Esophagus squamous epithelium (tissue), 5 donors: Measurements from ENCODE around the gene OSBPL8. TPM values are rescaled to one million over a fixed set of nuclear protein-coding genes. Genes with fewer than 3 reads are reported as not detected.

Source experiments
- DNase-seq: peaks from one replicate; lab custom pipeline; 2025; lab: John Stamatoyannopoulos, UW
- H3K27ac ChIP-seq, 4 donors: fragments of 200-600 bp; sonication (generic); one replicate each; pipeline ENCODE4 v1.5.1; 2016 to 2019; ENCODE audit warnings: mild to moderate bottlenecking in 1 of 4
- H3K27me3 ChIP-seq, 4 donors: fragments of 200-600 bp; sonication (generic); 1 replicate in 3 of 4; 2 replicates in 1 of 4; pipeline versions ENCODE4 v1.5.1 to v1.6.0; 2017 to 2021; ENCODE audit warnings: antibody characterized with exemption in 1 of 4
- H3K36me3 ChIP-seq, 3 donors: fragments of 200-600 bp; sonication (generic); one replicate each; pipeline ENCODE4 v1.5.1; 2016 to 2019
- H3K4me1 ChIP-seq, 3 donors: fragments of 200-600 bp; sonication (generic); one replicate each; pipeline ENCODE4 v1.5.1; 2017 to 2019
- H3K4me3 ChIP-seq, 4 donors: fragments of 200-600 bp; sonication (generic); 1 replicate in 3 of 4; 2 replicates in 1 of 4; pipeline ENCODE4 v1.5.1; 2016 to 2019; ENCODE audit warnings: mild to moderate bottlenecking in 2 of 4, moderate library complexity in 1 of 4
- H3K9me3 ChIP-seq, 3 donors: fragments of 200-600 bp; sonication (generic); one replicate each; pipeline ENCODE4 v1.5.1; 2016 to 2019
- CTCF ChIP-seq, 6 experiments: fragments of 450-650 bp in 4 of 6; fragments of 200-600 bp in 2 of 6; sonication (generic) in 2 of 6; IDR thresholded peaks; one replicate each; pipeline ENCODE4 v1.5.1; 2016 to 2019; ENCODE audit warnings: antibody characterized with exemption in 6 of 6, mild to moderate bottlenecking in 4 of 6, moderate library complexity in 4 of 6
- POLR2A ChIP-seq, 4 donors: fragments of 450-650 bp; IDR thresholded peaks; one replicate each; pipeline ENCODE4 v1.6.1; 2017; ENCODE audit warnings: antibody characterized with exemption in 4 of 4, mild to moderate bottlenecking in 4 of 4, moderate library complexity in 3 of 4
- WGBS, 2 donors: methylation state at CpG; one replicate each; pipeline ENCODE4 v1.1.5; 2018; 5-methylcytosine and 5-hydroxymethylcytosine counted together
- intact Hi-C: fragments of 100-400 bp; cut with DNase I; formaldehyde crosslinking; loops from one replicate; pipeline ENCODE4 v1.15.0; 2022
- total RNA-seq, 4 donors: library from RNA; depleted of rRNA; stranded (reverse); fragments of >200 nt; gene quantifications; one replicate each; pipeline ENCODE4 v1.1.0, GENCODE V29; 2016
- donor health status: DM: yes; HTN: yes; CAD: no.

OSBPL8 gene
- total RNA-seq, 4 donors from 2014 or later = 30.3 to 60.8 (median 43.0) TPM

GRCh38 chr12:76445462-76445861 is 114.1 kb downstream of the OSBPL8 start:
- no peaks in the 10 kb centered on the region for H3K9me3 ChIP-seq
- peaks cover 0 to 14% (median 0%) of the 10 kb centered on the region in 3 donors for H3K36me3 ChIP-seq
- no peak overlapping the region for H3K4me3 ChIP-seq
- DNase-seq = no peak
- intact Hi-C loops = no loop called here
- H3K27ac ChIP-seq = no peak overlapping the region
- H3K4me1 ChIP-seq = peaks cover 0 to 8% (median 4%) of the 10 kb centered on the region in 3 donors
- TF ChIP-seq CTCF (IDR thresholded peaks at IDR 0.05) (no peak), POLR2A (IDR thresholded peaks at IDR 0.05) (no peak)
- 84 to 89% methylated on average over 1 of the region's 1 CpG for WGBS, 2 donors
- no peaks in the 10 kb centered on the region for H3K27me3 ChIP-seq

- Histone ChIP-seq H3K4me1 (peaks cover 0 to 4% (median 4%) of the 10 kb centered on the region in 3 donors), H3K4me3 (no peak overlapping the region), H3K27me3 (no peaks in the 10 kb centered on the region), H3K27ac (no peak overlapping the region), H3K9me3 (no peaks in the 10 kb centered on the region), H3K36me3 (peaks cover 0 to 9% (median 0%) of the 10 kb centered on the region in 3 donors)
- 75 to 81% methylated on average over 1 of the region's 1 CpG for WGBS, 2 donors
- TF ChIP-seq CTCF (IDR thresholded peaks at IDR 0.05) (no peak), POLR2A (IDR thresholded peaks at IDR 0.05) (no peak)
- intact Hi-C loops = no loop called here
- no peak for DNase-seq
Observed at GRCh38 chr12:76444408-76444984, 115.1 kb downstream of the OSBPL8 start.

DNA sequence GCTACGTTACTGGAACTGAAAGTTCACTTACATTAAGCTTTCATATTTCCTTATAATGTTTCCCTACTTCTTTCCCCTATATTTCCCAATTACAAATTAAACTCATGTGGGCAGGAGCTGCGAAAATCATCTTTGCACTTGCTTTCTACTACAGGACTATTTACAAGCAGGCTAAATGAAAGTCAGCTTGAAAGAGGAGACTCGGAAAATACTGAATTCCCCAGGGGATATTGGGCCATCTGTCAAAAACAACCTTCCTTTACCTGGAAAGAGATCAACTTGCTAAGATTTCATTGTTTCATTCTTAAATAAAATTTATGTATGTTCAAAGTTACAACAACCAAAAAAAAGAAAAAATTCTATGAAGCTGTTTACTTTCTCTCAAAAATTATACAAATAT is 118.6 kb downstream of the OSBPL8 start:
- Histone ChIP-seq H3K27me3 (no peaks in the 10 kb centered on the region), H3K36me3 (no peaks in the 10 kb centered on the region), H3K27ac (no peak overlapping the region), H3K4me1 (no peaks in the 10 kb centered on the region), H3K4me3 (no peak overlapping the region), H3K9me3 (no peaks in the 10 kb centered on the region)
- no peak for DNase-seq
- WGBS, 2 donors = 77 to 87% methylated on average over 3 of the region's 3 CpGs
- intact Hi-C loops = no loop called here
- TF ChIP-seq CTCF (IDR thresholded peaks at IDR 0.05) (no peak), POLR2A (IDR thresholded peaks at IDR 0.05) (no peak)

DNA sequence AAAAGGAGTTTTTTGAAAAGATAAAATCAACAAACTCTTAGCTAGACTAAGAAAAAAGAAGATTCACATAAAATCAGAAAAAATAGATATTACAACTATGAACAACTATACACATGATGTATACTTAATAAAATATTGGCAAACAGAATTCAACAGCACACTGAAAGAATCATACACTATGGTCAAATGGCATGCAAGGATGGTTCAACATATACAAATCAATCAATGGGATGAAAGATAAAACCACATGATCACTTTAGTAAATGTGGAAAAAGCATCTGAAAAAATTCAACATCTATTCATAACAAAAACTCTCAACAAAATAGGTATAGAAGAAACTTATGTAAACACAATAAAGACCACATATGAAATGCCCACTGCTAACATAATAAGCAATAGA is 126.8 kb downstream of the OSBPL8 start:
- no peak for DNase-seq
- no peak for TF ChIP-seq POLR2A (IDR thresholded peaks at IDR 0.05)
- no peak for TF ChIP-seq CTCF (IDR thresholded peaks at IDR 0.05)
- Histone ChIP-seq H3K36me3 (no peaks in the 10 kb centered on the region), H3K9me3 (peaks cover 4 to 16% (median 8%) of the 10 kb centered on the region in 3 donors), H3K27me3 (no peaks in the 10 kb centered on the region), H3K4me3 (no peak overlapping the region), H3K4me1 (no peaks in the 10 kb centered on the region), H3K27ac (no peak overlapping the region)
- intact Hi-C loops = no loop called here

- Histone ChIP-seq H3K27me3 (no peaks in the 10 kb centered on the region), H3K9me3 (peaks cover 2 to 24% (median 8%) of the 10 kb centered on the region in 3 donors), H3K4me3 (no peak overlapping the region), H3K36me3 (no peaks in the 10 kb centered on the region), H3K4me1 (peaks cover 0 to 8% (median 5%) of the 10 kb centered on the region in 3 donors), H3K27ac (no peak overlapping the region)
- TF ChIP-seq POLR2A (IDR thresholded peaks at IDR 0.05) = no peak
- no peak for TF ChIP-seq CTCF (IDR thresholded peaks at IDR 0.05)
- DNase-seq = no peak
- intact Hi-C loops = no loop called here
Observed at GRCh38 chr12:76428117-76428516, 131.5 kb downstream of the OSBPL8 start.
